Activated CD8-positive, alpha-beta memory T cell treated with anti-CD3 and anti-CD28 coated beads, Interleukin-2, amount 10 ng/mL, durations not matched to agents 7 days and 5 days (primary cell): ENCODE results near the gene SLC9A7. TPM values are rescaled to one million over a fixed set of nuclear protein-coding genes. Genes with fewer than 3 reads are reported as not detected.

ENCODE experiments used
- ATAC-seq: fragments of 150-1000 bp; cut with Tn5 transposase; one replicate; pipeline ENCODE4 v1.10.0; 2021; ENCODE audit warnings: moderate library complexity
- CTCF ChIA-PET: fragments of 350-600 bp; sonication (Branson Sonifier 250); formaldehyde crosslinking; loops from one replicate; lab custom pipeline; 2021; ENCODE audit warnings: antibody characterized with exemption; lab: Charles Lee
- DNase-seq: peaks from one replicate; pipeline ENCODE4 v3.0.0-alpha.2; 2020
- H3K27ac Mint-ChIP-seq: one replicate; pipeline ENCODE4 v1.8.0; 2021; ENCODE audit warnings: mild to moderate bottlenecking, mixed read lengths
- H3K27me3 Mint-ChIP-seq: one replicate; pipeline ENCODE4 v1.8.0; 2021; ENCODE audit warnings: mixed read lengths
- H3K36me3 Mint-ChIP-seq: one replicate; pipeline ENCODE4 v1.8.0; 2021; ENCODE audit warnings: mild to moderate bottlenecking, mixed read lengths
- H3K4me1 Mint-ChIP-seq: one replicate; pipeline ENCODE4 v1.8.0; 2021; ENCODE audit warnings: mixed read lengths
- H3K4me3 Mint-ChIP-seq: one replicate; pipeline ENCODE4 v1.8.0; 2021; ENCODE audit warnings: mild to moderate bottlenecking, moderate library complexity, mixed read lengths
- H3K9me3 Mint-ChIP-seq: one replicate; pipeline ENCODE4 v1.8.0; 2022; ENCODE audit warnings: low read depth, mixed read lengths
- total RNA-seq, 2 experiments: library from RNA; stranded (reverse); gene quantifications; one replicate each; pipeline ENCODE4 v1.2.3, GENCODE V29; 2021

SLC9A7 gene
- total RNA-seq, 2 experiments from 2014 or later = 9.1 to 19.0 TPM

- ATAC-seq = no peak
- Mint-ChIP-seq H3K27me3 (no peaks in the 10 kb centered on the region), H3K4me3 (no peak overlapping the region), H3K36me3 (peaks cover 4% of the 10 kb centered on the region), H3K9me3 (no peaks in the 10 kb centered on the region), H3K4me1 (peaks cover 24% of the 10 kb centered on the region), H3K27ac (no peak overlapping the region)
- CTCF ChIA-PET = interaction anchor here (0.5 to 0.7 kb wide), 2 partner anchors 25 to 1821 kb away, joined by 3 read pairs; no protein-coding TSS in a partner anchor
- DNase-seq = no peak
These were observed 113.3 kb downstream of the SLC9A7 start for GRCh38 chrX:46645614-46646013.

GRCh38 chrX:46643636-46644035 is 115.3 kb downstream of the SLC9A7 start:
- Mint-ChIP-seq H3K27me3 (no peaks in the 10 kb centered on the region), H3K27ac (no peak overlapping the region), H3K9me3 (no peaks in the 10 kb centered on the region), H3K4me3 (no peak overlapping the region), H3K36me3 (peaks cover 4% of the 10 kb centered on the region), H3K4me1 (peaks cover 24% of the 10 kb centered on the region)
- DNase-seq (no peak), ATAC-seq (no peak)
- CTCF ChIA-PET = no interaction called here

- peaks cover 30% of the 10 kb centered on the region for H3K4me1 Mint-ChIP-seq
- H3K27ac Mint-ChIP-seq = no peak overlapping the region
- no peak overlapping the region for H3K4me3 Mint-ChIP-seq
- ATAC-seq (peak; percentile 83), DNase-seq (no peak)
- CTCF ChIA-PET = interaction anchor here (0.8 to 1.6 kb wide), 9 partner anchors 14 to 195 kb away, joined by 3 to 4 read pairs (median 3); no protein-coding TSS in a partner anchor
- no peaks in the 10 kb centered on the region for H3K9me3 Mint-ChIP-seq
- H3K27me3 Mint-ChIP-seq = no peaks in the 10 kb centered on the region
- H3K36me3 Mint-ChIP-seq = peaks cover 4% of the 10 kb centered on the region
These were observed 116.8 kb downstream of the SLC9A7 start for GRCh38 chrX:46642145-46642544.

- CTCF ChIA-PET = interaction anchor here (0.8 to 1.5 kb wide), 2 partner anchors 21 to 63 kb away, joined by 4 to 5 read pairs; no protein-coding TSS in a partner anchor
- H3K36me3 Mint-ChIP-seq = peaks cover 7% of the 10 kb centered on the region
- DNase-seq (peak; percentile 56), ATAC-seq (peak; percentile 62)
- peaks cover 48% of the 10 kb centered on the region for H3K4me1 Mint-ChIP-seq
- no peaks in the 10 kb centered on the region for H3K27me3 Mint-ChIP-seq
- H3K9me3 Mint-ChIP-seq = no peaks in the 10 kb centered on the region
- no peak overlapping the region for H3K4me3 Mint-ChIP-seq
- no peak overlapping the region for H3K27ac Mint-ChIP-seq
These were observed 121.0 kb downstream of the SLC9A7 start for GRCh38 chrX:46637938-46638337.

- no peaks in the 10 kb centered on the region for H3K9me3 Mint-ChIP-seq
- H3K4me3 Mint-ChIP-seq = no peak overlapping the region
- DNase-seq = peak; percentile 52
- peaks cover 7% of the 10 kb centered on the region for H3K36me3 Mint-ChIP-seq
- CTCF ChIA-PET = interaction anchor here (1.5 kb wide), 1 partner anchor 62 kb away, joined by 5 read pairs; no protein-coding TSS in a partner anchor
- peaks cover 35% of the 10 kb centered on the region for H3K4me1 Mint-ChIP-seq
- no peaks in the 10 kb centered on the region for H3K27me3 Mint-ChIP-seq
- no peak for ATAC-seq
- peak overlapping the region; percentile 36 for H3K27ac Mint-ChIP-seq
These were observed 122.7 kb downstream of the SLC9A7 start for GRCh38 chrX:46636223-46636622.

GRCh38 chrX:46635186-46635585 is 123.7 kb downstream of the SLC9A7 start:
- H3K4me1 Mint-ChIP-seq = peaks cover 33% of the 10 kb centered on the region
- DNase-seq (no peak), ATAC-seq (no peak)
- CTCF ChIA-PET = no interaction called here
- H3K4me3 Mint-ChIP-seq = no peak overlapping the region
- H3K9me3 Mint-ChIP-seq = no peaks in the 10 kb centered on the region
- no peaks in the 10 kb centered on the region for H3K27me3 Mint-ChIP-seq
- peak overlapping the region; percentile 35 for H3K27ac Mint-ChIP-seq
- H3K36me3 Mint-ChIP-seq = peaks cover 12% of the 10 kb centered on the region

GRCh38 chrX:46634577-46634976 is 124.3 kb downstream of the SLC9A7 start:
- peaks cover 12% of the 10 kb centered on the region for H3K36me3 Mint-ChIP-seq
- peak overlapping the region; percentile 12 for H3K27ac Mint-ChIP-seq
- H3K4me1 Mint-ChIP-seq = peaks cover 35% of the 10 kb centered on the region
- no peak for DNase-seq
- H3K27me3 Mint-ChIP-seq = no peaks in the 10 kb centered on the region
- no peak for ATAC-seq
- no peak overlapping the region for H3K4me3 Mint-ChIP-seq
- no peaks in the 10 kb centered on the region for H3K9me3 Mint-ChIP-seq
- CTCF ChIA-PET = no interaction called here

- peaks cover 14% of the 10 kb centered on the region for H3K36me3 Mint-ChIP-seq
- H3K9me3 Mint-ChIP-seq = no peaks in the 10 kb centered on the region
- no peak for ATAC-seq
- no peak overlapping the region for H3K4me3 Mint-ChIP-seq
- no peak for DNase-seq
- H3K27ac Mint-ChIP-seq = no peak overlapping the region
- CTCF ChIA-PET = interaction anchor here (2.4 to 2.9 kb wide), 2 partner anchors 19 to 43 kb away, joined by 6 to 8 read pairs; no protein-coding TSS in a partner anchor
- H3K27me3 Mint-ChIP-seq = no peaks in the 10 kb centered on the region
- peaks cover 45% of the 10 kb centered on the region for H3K4me1 Mint-ChIP-seq
These were observed 128.8 kb downstream of the SLC9A7 start for GRCh38 chrX:46630141-46630540.

- Mint-ChIP-seq H3K4me1 (peaks cover 37% of the 10 kb centered on the region), H3K27ac (peak overlapping the region; percentile 73), H3K9me3 (no peaks in the 10 kb centered on the region), H3K4me3 (no peak overlapping the region), H3K27me3 (no peaks in the 10 kb centered on the region), H3K36me3 (peaks cover 14% of the 10 kb centered on the region)
- CTCF ChIA-PET = interaction anchor here (1.0 to 2.9 kb wide), 4 partner anchors 14 to 41 kb away, joined by 3 to 8 read pairs (median 4); no protein-coding TSS in a partner anchor
- peak; percentile 65 for ATAC-seq
- peak; percentile 50 for DNase-seq
These were observed 130.2 kb downstream of the SLC9A7 start for GRCh38 chrX:46628460-46629371.

GRCh38 chrX:46627711-46628419 is 131.1 kb downstream of the SLC9A7 start:
- peaks cover 11% of the 10 kb centered on the region for H3K36me3 Mint-ChIP-seq
- H3K4me3 Mint-ChIP-seq = no peak overlapping the region
- ATAC-seq (no peak), DNase-seq (no peak)
- no peaks in the 10 kb centered on the region for H3K27me3 Mint-ChIP-seq
- peaks cover 36% of the 10 kb centered on the region for H3K4me1 Mint-ChIP-seq
- peak overlapping the region; percentile 73 for H3K27ac Mint-ChIP-seq
- CTCF ChIA-PET = interaction anchor here (1.0 to 2.9 kb wide), 4 partner anchors 15 to 40 kb away, joined by 3 to 8 read pairs (median 4); no protein-coding TSS in a partner anchor
- H3K9me3 Mint-ChIP-seq = no peaks in the 10 kb centered on the region

- Mint-ChIP-seq H3K4me1 (peaks cover 36% of the 10 kb centered on the region), H3K9me3 (no peaks in the 10 kb centered on the region), H3K27ac (peak overlapping the region; percentile 64), H3K4me3 (no peak overlapping the region), H3K36me3 (peaks cover 10% of the 10 kb centered on the region), H3K27me3 (no peaks in the 10 kb centered on the region)
- ATAC-seq (no peak), DNase-seq (no peak)
- CTCF ChIA-PET = interaction anchor here (2.9 kb wide), 1 partner anchor 39 kb away, joined by 6 read pairs; no protein-coding TSS in a partner anchor
These were observed 131.9 kb downstream of the SLC9A7 start for GRCh38 chrX:46627062-46627461.

GRCh38 chrX:46626566-46626965 is 132.4 kb downstream of the SLC9A7 start:
- ATAC-seq = peak; percentile 74
- CTCF ChIA-PET = no interaction called here
- DNase-seq = peak; percentile 61
- no peak overlapping the region for H3K4me3 Mint-ChIP-seq
- H3K4me1 Mint-ChIP-seq = peaks cover 36% of the 10 kb centered on the region
- H3K36me3 Mint-ChIP-seq = peaks cover 12% of the 10 kb centered on the region
- H3K27me3 Mint-ChIP-seq = no peaks in the 10 kb centered on the region
- H3K9me3 Mint-ChIP-seq = no peaks in the 10 kb centered on the region
- peak overlapping the region; percentile 64 for H3K27ac Mint-ChIP-seq
